Measurements from ENCODE around the gene CRIP3.

The CRIP3 gene

DNA sequence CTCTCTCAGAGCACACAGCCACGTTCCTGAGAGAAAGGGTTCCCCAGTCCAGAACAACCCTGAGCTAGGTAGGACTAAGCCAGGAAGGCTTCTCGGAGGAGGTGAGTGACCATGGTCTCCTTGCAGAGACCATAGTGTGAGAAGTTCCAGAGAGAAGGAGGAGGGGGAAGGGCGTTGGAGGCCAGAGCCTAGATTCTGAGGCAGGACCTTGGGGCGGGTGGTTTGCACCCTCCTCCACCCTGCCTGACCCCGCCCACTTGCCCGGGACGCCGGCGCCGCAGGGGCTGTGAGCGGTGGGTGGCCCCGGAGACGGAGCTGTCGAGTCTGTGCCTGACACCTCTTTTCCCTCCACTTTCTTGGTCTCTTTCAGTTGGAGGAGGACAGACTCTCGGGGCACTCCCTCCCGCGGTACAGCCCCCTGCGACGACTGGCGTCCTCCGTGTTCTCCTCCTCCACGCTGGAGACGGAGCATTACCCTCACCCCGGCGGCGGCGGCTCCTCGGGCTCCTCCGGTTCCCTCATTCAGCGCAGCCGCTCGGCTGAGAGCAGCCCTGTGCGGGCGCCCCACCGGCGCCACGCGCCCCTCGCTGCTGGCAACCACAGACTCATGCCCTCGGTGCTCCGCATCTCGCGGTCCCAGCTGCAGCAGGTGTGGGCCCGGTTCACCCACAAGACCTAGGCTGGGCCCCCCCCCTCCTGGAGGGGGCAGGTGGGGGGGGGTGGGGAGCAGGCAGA is 39.2 kb downstream of the CRIP3 start:
- Histone ChIP-seq H3K4me3 (ENCODE audit: low read length) (no peak overlapping the region), H3K4me1 (ENCODE audit: insufficient read depth, low read length) (peaks cover 13% of the 10 kb centered on the region), H3K36me3 (ENCODE audit: insufficient read depth, low read length) (peaks cover 8% of the 10 kb centered on the region), H2AFZ (ENCODE audit: low read depth, low read length) (no peak overlapping the region), H3K9me3 (ENCODE audit: low read length) (no peaks in the 10 kb centered on the region), H3K27me3 (ENCODE audit: insufficient read depth, low read length) (no peaks in the 10 kb centered on the region)

DNA sequence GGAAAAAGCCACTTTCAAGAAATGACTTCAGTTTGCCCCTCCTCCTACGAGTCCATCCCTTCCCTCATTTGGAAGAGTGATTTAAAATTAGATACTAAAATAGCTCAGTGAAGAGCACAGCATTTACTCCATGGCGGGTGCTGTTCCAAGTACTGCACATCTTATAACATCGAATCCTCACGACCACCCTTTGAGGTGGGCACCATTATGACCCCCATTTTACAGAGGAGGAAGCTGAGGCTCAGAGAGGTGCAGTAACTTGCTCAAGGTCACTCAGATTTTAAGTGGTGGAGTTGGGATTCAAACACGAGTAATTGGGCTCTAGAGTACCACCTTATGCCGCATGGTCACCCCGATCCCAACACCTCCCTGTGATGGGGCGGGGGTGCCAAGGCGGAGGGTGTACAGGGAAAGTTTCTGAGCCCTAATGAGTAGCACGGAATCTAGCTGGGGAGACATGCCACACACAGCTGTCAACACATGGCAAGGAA is 39.8 kb downstream of the CRIP3 start:
- no peak overlapping the region for H3K4me3 ChIP-seq (ENCODE audit: low read length)
- no peaks in the 10 kb centered on the region for H3K27me3 ChIP-seq (ENCODE audit: insufficient read depth, low read length)
- no peak overlapping the region for H2AFZ ChIP-seq (ENCODE audit: low read depth, low read length)

GRCh38 chr6:43268355-43268700 is 40.3 kb downstream of the CRIP3 start:
- Histone ChIP-seq H3K4me3 (ENCODE audit: low read length) (no peak overlapping the region), H3K36me3 (ENCODE audit: insufficient read depth, low read length) (peaks cover 8% of the 10 kb centered on the region), H2AFZ (ENCODE audit: low read depth, low read length) (no peak overlapping the region)

More for the DNA sequence above, 39.8 kb downstream of the CRIP3 start:
- H3K36me3 ChIP-seq (ENCODE audit: insufficient read depth, low read length): peaks cover 8% of the 10 kb centered on the region
- peaks cover 13% of the 10 kb centered on the region for H3K4me1 ChIP-seq (ENCODE audit: insufficient read depth, low read length)
- H3K9me3 ChIP-seq (ENCODE audit: low read length): no peaks in the 10 kb centered on the region

DNA sequence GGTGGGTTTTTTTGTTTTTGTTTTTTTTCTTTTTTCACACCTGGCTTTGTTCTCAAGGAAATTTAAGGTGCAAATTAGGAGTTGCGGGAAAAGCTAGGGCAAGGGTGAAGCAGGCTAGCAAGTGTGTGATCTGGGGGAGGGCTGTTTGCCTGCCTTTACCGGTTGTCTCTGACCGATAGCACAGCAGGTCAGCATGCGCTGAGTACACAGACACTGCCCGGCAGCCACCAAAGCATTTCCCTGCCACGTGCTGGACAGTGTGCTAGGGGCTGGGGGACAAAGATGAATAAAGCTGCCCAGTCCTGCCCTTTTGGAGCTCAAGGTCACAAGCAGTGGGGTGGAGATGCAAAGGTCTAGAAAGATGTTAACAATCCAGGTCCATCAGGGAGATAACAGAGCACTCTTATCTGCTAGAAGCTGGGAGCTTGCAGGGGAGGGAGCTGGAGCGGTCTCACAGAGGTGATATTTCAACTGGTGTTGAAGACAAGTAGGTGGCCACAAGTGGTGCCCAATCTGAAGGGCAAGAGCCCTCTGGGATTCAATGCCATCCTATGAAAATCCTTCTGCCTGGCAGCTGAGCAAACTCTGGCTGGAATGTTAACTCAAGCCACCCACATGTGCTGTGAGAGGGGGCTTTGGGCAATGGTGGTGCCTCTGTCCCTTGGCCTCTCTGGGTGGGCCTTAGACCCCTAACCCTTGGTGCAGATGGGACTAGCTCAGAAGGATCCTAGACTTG is 40.8 kb downstream of the CRIP3 start:
- H3K36me3 ChIP-seq (ENCODE audit: insufficient read depth, low read length): peaks cover 8% of the 10 kb centered on the region
- no peaks in the 10 kb centered on the region for H3K9me3 ChIP-seq (ENCODE audit: low read length)
- peaks cover 13% of the 10 kb centered on the region for H3K4me1 ChIP-seq (ENCODE audit: insufficient read depth, low read length)
- no peak overlapping the region for H2AFZ ChIP-seq (ENCODE audit: low read depth, low read length)
- H3K4me3 ChIP-seq (ENCODE audit: low read length): no peak overlapping the region
- H3K27me3 ChIP-seq (ENCODE audit: insufficient read depth, low read length): no peaks in the 10 kb centered on the region

More at GRCh38 chr6:43268355-43268700, 40.3 kb downstream of the CRIP3 start:
- peaks cover 13% of the 10 kb centered on the region for H3K4me1 ChIP-seq (ENCODE audit: insufficient read depth, low read length)
- H3K27me3 ChIP-seq (ENCODE audit: insufficient read depth, low read length): no peaks in the 10 kb centered on the region
- no peaks in the 10 kb centered on the region for H3K9me3 ChIP-seq (ENCODE audit: low read length)

DNA sequence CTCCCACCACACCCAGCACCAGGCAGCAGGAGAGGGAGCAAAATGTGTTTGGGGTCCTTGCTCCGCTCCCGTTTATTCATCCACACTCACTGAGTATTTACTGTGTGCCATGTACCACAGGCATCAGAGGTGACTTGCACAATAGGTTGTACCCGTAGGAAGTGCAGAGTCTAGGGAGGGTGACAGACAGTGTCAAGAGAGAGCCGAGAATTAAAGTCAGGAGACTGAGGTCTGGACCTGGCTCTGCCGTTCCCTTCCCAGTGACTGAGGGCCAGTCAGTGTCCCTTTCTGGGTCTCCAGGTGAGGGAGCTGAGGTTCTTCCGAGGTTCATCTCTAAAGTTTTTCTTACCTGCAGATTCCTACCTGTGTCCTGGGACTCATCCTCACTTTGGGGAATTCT is 43.1 kb downstream of the CRIP3 start:
- no peaks in the 10 kb centered on the region for H3K27me3 ChIP-seq (ENCODE audit: insufficient read depth, low read length)
- no peaks in the 10 kb centered on the region for H3K9me3 ChIP-seq (ENCODE audit: low read length)
- peaks cover 4% of the 10 kb centered on the region for H3K36me3 ChIP-seq (ENCODE audit: insufficient read depth, low read length)
- H3K4me3 ChIP-seq (ENCODE audit: low read length): no peak overlapping the region
- no peak overlapping the region for H2AFZ ChIP-seq (ENCODE audit: low read depth, low read length)
- peaks cover 13% of the 10 kb centered on the region for H3K4me1 ChIP-seq (ENCODE audit: insufficient read depth, low read length)

DNA sequence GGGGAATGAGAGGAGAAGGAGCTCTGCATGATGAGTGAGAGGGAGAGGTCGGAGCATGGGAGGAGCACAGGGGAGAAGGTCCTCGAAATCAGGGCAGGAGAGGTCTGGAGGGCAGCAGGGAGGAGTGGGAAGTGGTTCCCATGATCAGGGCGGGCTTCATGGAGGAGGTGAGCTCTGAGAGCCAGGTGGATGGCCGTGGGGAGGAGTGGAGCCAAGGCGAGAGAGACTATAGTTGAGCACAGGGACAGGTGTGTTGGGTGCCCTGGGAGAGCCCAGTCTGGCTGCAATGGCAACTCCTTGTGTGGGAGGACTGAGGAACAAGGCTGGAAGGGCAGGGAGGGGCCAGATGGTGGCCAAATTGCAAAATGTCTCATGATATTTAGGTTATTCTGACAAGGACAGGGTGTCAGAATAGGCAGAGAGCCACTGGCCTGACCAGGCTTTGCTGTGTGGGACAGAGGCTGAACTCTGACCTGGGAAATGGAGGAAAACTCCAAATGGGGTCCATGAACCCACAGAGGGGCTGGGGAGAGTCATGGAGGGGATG is 44.0 kb downstream of the CRIP3 start:
- H3K9me3 ChIP-seq (ENCODE audit: low read length): no peaks in the 10 kb centered on the region
- H3K4me3 ChIP-seq (ENCODE audit: low read length): no peak overlapping the region
- H3K27me3 ChIP-seq (ENCODE audit: insufficient read depth, low read length): no peaks in the 10 kb centered on the region
- no peaks in the 10 kb centered on the region for H3K36me3 ChIP-seq (ENCODE audit: insufficient read depth, low read length)
- no peak overlapping the region for H2AFZ ChIP-seq (ENCODE audit: low read depth, low read length)
- peaks cover 13% of the 10 kb centered on the region for H3K4me1 ChIP-seq (ENCODE audit: insufficient read depth, low read length)

GRCh38 chr6:43263314-43264178 is 45.1 kb downstream of the CRIP3 start:
- H3K4me1 ChIP-seq (ENCODE audit: insufficient read depth, low read length): peaks cover 13% of the 10 kb centered on the region
- H3K36me3 ChIP-seq (ENCODE audit: insufficient read depth, low read length): peaks cover 7% of the 10 kb centered on the region
- no peak overlapping the region for H2AFZ ChIP-seq (ENCODE audit: low read depth, low read length)
- H3K4me3 ChIP-seq (ENCODE audit: low read length): no peak overlapping the region
- no peaks in the 10 kb centered on the region for H3K27me3 ChIP-seq (ENCODE audit: insufficient read depth, low read length)
- no peaks in the 10 kb centered on the region for H3K9me3 ChIP-seq (ENCODE audit: low read length)

GRCh38 chr6:43262780-43263313 is 45.8 kb downstream of the CRIP3 start:
- Histone ChIP-seq H2AFZ (ENCODE audit: low read depth, low read length) (no peak overlapping the region), H3K36me3 (ENCODE audit: insufficient read depth, low read length) (peaks cover 11% of the 10 kb centered on the region), H3K4me1 (ENCODE audit: insufficient read depth, low read length) (peaks cover 8% of the 10 kb centered on the region), H3K4me3 (ENCODE audit: low read length) (no peak overlapping the region), H3K27me3 (ENCODE audit: insufficient read depth, low read length) (no peaks in the 10 kb centered on the region), H3K9me3 (ENCODE audit: low read length) (no peaks in the 10 kb centered on the region)

- Histone ChIP-seq H3K9me3 (ENCODE audit: low read length) (no peaks in the 10 kb centered on the region), H3K36me3 (ENCODE audit: insufficient read depth, low read length) (peaks cover 16% of the 10 kb centered on the region), H2AFZ (ENCODE audit: low read depth, low read length) (no peak overlapping the region), H3K27me3 (ENCODE audit: insufficient read depth, low read length) (no peaks in the 10 kb centered on the region), H3K4me1 (ENCODE audit: insufficient read depth, low read length) (peaks cover 1% of the 10 kb centered on the region), H3K4me3 (ENCODE audit: low read length) (no peak overlapping the region)
Observed at GRCh38 chr6:43262000-43262779, 46.4 kb downstream of the CRIP3 start.

DNA sequence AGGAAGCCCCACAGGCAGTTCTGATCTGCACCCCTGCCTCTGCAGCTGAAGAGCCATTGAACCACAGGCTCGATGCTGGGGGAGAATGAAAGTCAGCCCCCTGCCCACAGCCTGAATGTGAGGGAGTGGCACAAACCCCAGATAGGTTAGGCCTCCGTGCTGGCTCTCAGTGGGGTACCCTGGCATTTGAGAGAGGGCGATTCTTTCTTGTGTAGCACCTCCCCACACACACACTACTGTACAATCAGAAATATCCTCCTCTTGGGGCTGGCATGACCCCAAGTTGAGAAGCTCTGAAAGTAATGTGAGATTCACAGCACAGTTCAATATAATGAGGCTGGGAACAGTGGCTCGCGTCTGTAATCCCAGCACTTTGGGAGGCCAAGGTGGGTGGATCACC is 47.4 kb downstream of the CRIP3 start:
- peaks cover 22% of the 10 kb centered on the region for H3K36me3 ChIP-seq (ENCODE audit: insufficient read depth, low read length)
- H3K27me3 ChIP-seq (ENCODE audit: insufficient read depth, low read length): no peaks in the 10 kb centered on the region
- no peak overlapping the region for H3K4me3 ChIP-seq (ENCODE audit: low read length)
- H3K4me1 ChIP-seq (ENCODE audit: insufficient read depth, low read length): no peaks in the 10 kb centered on the region
- H3K9me3 ChIP-seq (ENCODE audit: low read length): no peaks in the 10 kb centered on the region
- no peak overlapping the region for H2AFZ ChIP-seq (ENCODE audit: low read depth, low read length)

GRCh38 chr6:43260791-43261190 is 47.8 kb downstream of the CRIP3 start:
- Histone ChIP-seq H3K9me3 (ENCODE audit: low read length) (no peaks in the 10 kb centered on the region), H2AFZ (ENCODE audit: low read depth, low read length) (no peak overlapping the region), H3K4me3 (ENCODE audit: low read length) (no peak overlapping the region), H3K36me3 (ENCODE audit: insufficient read depth, low read length) (peaks cover 23% of the 10 kb centered on the region), H3K4me1 (ENCODE audit: insufficient read depth, low read length) (no peaks in the 10 kb centered on the region), H3K27me3 (ENCODE audit: insufficient read depth, low read length) (no peaks in the 10 kb centered on the region)

Data from neuron (in vitro differentiated cells).